GM19438 (cell line): ENCODE results near the gene RNGTT.

ENCODE experiments used
- ATAC-seq: cut with Tn5 transposase; IDR thresholded peaks from one replicate; pipeline ENCODE4 v1.9.1; 2021; ENCODE audit warnings: low read depth; ENCODE audit not compliant: unreplicated experiment

Gene RNGTT

DNA sequence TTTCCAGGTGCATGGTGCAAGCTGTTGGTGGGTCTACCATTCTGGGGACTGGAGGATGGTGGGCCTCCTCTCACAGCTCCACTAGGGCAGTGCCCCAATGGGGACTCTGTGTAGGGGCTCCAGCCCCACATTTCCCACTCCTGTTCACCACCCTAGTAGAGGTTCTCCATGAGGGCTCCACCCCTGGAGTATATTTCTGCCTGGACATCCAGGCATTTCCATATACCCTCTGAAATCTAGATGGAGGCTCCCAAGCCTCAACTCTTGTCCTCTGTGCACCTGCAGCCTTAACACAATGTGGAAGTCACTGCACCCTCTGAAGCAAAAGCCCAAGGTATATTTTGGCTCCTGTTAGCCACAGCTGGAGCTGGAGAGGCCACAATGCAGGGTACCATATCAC lies 393.5 kb downstream of the RNGTT start:
- ATAC-seq: no peak

DNA sequence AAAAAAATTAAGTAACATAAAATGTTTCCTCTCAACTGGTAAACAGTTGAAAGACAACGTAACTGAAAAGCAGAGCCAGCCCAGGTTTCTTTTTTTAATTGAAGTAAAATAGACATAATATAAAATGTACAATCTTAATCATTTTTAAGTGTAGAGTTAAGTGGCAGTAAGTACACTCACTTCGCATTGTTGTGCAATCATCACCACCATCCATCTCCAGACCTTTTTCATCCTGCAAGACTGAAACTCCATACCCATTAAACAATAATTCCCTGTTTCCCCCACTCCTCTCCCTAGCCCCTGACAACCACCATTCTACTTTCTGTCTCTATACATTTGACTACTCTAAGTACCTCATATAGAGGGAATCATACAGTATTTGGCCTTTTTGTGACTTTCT lies 395.7 kb downstream of the RNGTT start:
- ATAC-seq: no peak

DNA sequence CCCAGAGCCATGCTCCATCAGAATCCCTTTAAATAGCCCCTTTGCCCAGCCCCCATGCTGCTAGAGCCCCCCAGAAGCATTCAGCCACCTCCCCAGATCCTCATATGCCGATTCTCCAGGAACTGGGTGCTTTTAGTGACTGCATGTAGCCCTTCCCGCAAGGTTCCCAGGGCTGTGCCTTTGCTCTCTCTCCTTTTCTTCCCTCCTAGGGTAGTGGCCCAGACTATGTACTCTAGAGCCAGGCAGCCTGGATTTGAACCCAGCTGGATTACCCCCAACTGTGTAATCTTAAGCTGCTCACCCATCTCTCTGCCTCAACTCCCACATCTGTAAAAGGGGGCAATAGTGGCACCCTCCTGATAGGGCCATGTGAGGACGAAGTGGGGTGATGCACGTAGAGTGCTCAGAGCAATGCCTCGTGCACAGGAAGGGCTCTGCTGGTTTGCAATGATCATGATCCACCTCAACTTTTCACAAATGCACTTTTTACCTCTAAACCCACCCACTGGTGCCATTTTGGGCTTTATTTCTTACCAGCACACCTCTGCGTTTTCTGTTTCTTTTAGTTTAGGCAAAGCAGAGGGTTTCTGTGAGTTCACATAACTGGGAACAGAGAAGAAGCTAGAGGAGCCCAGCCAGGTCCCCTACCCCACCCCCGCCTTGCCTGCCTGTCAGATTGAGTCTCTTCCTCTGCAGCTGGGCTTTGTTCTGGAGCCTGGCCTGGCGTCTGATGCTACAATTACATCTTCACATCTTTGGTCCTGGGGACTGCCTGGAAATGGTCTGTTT lies 396.5 kb downstream of the RNGTT start:
- no peak for ATAC-seq

DNA sequence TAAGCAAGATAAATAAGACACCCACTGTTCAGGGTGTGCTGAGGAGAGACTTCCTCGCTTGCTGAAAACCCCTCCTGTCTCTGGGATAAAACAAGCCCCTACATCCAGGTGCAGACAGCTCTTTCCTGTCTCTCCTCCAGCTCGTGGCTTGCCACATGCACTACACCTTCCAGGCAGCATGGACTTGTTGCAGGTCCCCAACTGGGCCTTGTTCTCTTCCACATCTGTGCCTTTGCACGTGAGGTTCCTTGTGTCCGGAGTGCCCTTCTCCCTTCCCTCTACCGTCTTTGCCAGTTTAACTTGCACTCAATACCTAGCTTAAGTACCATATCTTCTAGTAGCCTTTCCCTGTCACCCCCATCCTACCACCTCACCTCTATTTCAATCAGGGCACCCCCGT lies 397.6 kb downstream of the RNGTT start:
- ATAC-seq: no peak

DNA sequence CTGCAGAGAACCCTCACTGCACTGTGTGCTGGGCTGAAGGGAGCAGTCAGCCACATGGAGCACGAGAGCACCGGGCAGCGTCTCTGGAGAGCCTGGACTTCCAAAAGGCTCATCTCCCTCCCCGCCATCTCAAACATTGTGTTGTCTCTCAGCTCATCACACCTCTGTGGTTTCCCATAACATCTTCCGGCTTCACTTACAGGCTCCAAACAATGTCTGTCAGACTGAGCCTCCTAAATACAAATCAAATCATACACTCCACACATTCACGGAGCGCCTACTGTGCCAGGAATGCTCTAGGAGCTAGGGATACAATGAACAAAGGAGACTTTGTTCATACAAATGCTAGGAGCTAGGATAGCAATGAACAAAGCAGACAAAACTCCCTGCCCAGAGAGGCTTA lies 398.0 kb downstream of the RNGTT start:
- ATAC-seq: no peak

DNA sequence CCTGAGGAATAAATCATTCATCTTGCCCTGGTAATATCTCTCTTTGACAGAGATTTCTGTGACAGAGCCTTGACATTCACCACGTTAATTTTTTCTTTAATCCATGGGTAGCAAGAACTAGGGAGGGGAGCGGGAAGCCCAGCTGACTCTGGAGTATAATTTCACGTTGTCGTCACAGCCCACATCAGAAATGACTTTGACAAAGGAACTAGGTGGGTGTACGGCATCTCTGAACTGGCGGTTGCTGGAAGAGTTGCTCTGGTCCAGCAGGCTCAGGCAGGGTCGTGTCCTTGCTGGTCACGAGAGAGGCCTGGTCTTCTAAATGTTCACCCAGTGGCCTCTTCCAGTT lies 400.2 kb downstream of the RNGTT start:
- ATAC-seq: no peak

DNA sequence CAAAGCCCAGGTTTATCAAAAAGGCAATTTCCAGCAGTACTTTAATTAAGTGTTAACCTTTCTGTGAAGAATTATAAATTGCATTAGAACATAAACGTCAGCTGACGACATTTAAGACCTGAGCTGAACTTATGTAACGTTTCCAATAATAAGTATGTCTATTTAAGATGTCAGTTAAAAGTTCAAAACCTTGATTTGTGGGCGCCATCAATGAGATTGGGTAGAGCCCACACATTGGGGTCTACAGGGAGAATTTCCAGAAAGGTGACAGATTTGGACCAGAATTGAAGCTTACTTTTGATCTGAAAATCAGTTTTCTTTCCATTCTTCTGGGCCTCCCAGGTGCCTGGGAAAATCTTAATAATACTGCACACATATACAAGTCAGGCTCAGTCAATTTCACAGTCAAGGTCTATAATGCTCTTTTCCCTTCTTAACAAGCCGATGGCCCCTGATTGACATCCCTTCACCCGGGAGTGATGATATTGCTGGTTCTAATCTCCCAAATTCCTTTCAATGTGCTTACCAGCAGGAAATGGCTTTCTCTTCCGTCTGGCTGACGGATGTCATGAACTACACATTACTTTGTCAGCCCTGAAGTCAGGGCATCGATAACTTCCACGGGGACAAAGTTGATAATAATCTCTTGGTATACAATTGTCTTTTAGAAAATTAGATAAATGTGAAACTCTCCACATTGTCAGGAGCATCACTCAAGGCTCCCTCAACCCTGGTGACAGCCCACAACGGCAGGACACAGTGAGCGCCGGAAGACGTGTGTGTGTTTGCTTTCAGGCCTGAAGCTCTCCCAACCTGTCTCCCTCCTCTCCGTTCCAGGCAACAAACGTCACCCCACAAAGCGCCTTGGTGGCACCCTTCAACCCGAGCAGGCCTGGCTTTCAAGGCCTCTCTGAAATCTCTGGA lies 400.8 kb downstream of the RNGTT start:
- no peak for ATAC-seq

DNA sequence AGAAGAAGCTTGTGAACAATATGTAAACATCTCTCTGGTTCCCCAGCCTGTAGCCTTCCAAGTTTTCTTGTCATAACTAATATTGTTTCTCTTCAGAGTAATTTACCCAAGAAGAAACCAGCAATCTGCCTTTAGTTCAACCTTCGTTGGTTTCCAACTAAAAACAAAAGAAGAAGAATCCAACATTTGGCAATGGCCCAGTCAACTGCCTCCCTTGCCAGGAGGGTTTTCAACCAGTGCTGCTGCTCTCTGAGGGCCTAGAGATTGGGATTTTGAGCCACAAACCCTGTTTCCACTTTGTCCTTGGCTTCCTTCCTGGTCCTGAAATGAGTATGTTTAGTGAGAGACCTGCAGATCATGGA lies 401.5 kb downstream of the RNGTT start:
- ATAC-seq: no peak

DNA sequence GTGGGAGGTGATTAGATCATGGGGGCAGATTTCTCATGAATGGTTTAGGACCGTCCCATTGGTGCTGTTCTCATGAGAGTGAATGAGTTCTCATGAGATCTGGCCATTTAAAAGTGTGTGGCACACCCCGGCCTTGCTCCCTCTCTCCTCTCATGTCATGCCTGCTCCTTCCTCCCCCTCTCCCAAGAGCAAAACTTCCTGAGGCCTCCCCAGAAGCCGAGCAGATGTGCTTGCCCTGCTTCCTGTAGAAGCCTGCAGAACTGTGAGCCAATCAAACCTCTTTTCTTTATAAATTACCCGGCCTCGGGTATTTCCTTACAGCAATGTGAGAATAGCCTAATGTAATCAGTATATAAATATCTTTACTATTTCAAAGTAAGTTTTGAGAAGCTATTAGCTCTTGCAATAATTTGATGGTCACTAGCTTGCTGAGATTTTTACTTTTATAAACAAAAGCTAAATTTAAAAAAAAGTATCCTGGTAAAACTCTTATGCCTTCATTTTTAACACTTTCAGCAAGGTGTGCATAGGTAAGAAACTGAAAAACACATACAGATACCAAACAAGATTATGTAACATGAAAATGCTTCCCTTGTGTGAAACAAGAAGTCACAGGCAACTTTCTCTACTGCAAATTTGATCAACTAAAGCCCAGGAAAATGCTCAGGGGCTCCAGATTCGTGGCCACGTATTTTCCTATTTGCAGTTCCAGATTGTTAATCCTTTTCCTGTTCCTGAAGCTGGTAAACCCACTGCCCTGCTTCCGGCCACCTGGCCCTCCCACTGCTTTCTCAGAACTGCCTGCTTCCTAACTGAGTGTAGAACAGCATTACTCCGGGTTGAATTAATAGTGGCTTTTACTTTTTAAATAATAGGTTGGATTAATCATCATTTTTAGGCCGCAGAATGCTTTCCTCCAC lies 402.1 kb downstream of the RNGTT start:
- ATAC-seq: no peak
